Transverse colon (tissue), 3 donors: ENCODE data around the gene SCAF8.

ENCODE experiments used
- POLR2A ChIP-seq: fragments of 450-650 bp; IDR thresholded peaks from one replicate; pipeline ENCODE4 v1.6.1; 2016; ENCODE audit warnings: antibody characterized with exemption, mild to moderate bottlenecking, moderate library complexity
- TF ChIP-seq, protein P1 (sequence below), 5 experiments: fragments of 200-600 bp in 3 of 5; fragments of 450-650 bp in 2 of 5; sonication (generic) in 3 of 5; IDR thresholded peaks; 1 replicate in 2 of 5; 2 replicates in 3 of 5; pipeline ENCODE4 v1.5.1; 2016 to 2017; ENCODE audit warnings: antibody characterized with exemption in 5 of 5, inconsistent platforms in 3 of 5, mild to moderate bottlenecking in 2 of 5, moderate library complexity in 1 of 5

DNA sequence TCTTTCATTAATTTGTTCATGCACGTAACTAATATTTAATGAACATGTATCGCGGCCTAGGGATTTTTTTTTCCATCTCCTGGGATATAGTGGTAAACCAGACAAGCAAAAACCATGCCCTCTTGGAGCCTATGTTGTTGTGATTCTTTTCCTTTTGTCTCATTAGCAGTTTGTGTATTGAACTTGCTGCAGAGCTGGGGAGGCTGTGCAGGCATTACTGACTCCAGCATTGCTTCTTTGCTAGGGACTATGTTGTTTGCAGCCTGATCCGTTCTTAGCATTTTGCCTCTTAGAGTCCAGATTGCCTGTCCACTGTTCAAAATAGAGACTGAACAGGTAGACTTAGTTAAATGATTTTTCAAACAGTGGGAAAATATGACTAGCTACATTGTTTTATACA is 9.7 kb downstream of the SCAF8 start:
- TF ChIP-seq, protein P1, sequence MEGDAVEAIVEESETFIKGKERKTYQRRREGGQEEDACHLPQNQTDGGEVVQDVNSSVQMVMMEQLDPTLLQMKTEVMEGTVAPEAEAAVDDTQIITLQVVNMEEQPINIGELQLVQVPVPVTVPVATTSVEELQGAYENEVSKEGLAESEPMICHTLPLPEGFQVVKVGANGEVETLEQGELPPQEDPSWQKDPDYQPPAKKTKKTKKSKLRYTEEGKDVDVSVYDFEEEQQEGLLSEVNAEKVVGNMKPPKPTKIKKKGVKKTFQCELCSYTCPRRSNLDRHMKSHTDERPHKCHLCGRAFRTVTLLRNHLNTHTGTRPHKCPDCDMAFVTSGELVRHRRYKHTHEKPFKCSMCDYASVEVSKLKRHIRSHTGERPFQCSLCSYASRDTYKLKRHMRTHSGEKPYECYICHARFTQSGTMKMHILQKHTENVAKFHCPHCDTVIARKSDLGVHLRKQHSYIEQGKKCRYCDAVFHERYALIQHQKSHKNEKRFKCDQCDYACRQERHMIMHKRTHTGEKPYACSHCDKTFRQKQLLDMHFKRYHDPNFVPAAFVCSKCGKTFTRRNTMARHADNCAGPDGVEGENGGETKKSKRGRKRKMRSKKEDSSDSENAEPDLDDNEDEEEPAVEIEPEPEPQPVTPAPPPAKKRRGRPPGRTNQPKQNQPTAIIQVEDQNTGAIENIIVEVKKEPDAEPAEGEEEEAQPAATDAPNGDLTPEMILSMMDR (IDR thresholded peaks at IDR 0.05), result no peak
- no peak for TF ChIP-seq POLR2A
